ENCODE data around the gene PAX3. TPM values are rescaled to one million over a fixed set of nuclear protein-coding genes. Genes with fewer than 3 reads are reported as not detected.

The PAX3 gene
- total RNA-seq, 4 donors from 2014 or later, result 2.7 to 4.5 (median 3.6) TPM

DNA sequence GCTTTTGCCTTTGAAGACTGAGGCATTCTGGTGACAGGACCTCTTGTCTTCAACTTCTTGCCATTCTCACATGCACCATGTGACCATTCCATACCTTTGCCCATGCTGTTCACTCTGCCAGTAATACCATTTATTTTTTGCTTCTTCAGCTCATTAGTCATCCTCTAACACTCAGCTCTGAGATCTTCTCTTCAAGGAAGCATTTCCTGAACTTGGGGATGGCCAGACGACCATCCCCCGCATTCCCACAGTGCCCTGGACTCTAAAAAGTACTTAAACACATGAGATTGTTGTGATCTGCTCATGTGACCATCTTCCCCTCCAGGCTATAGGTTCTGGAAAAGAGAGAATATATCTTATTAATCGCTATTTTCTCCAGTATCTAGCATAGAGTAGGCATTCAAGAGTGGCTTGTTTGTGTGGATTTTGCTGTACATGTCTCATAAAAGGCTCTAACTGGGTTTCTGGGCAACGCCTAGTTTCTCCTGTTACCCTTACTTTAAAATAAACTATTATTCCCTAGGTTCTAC is 33.9 kb downstream of the PAX3 start:
- DNase-seq (no peak), ATAC-seq (no peak)
- TF ChIP-seq CTCF (IDR thresholded peaks at IDR 0.05 in 4 of 5, conservative IDR thresholded peaks at IDR 0.05 in 1 of 5), result no peak
- in situ Hi-C loops (cut with MboI; ENCODE audit: low sequenced_read_pairs in 4 of 4), result no loop called here
- Histone ChIP-seq H3K36me3 (no peaks in the 10 kb centered on the region), H3K4me3 (no peak overlapping the region), H3K4me1 (no peaks in the 10 kb centered on the region), H3K27me3 (no peaks in the 10 kb centered on the region), H3K9me3 (no peaks in the 10 kb centered on the region), H3K27ac (no peak overlapping the region)
- intact Hi-C loops (cut with DNase I; ENCODE audit: low total_unique reads), result no loop called here

DNA sequence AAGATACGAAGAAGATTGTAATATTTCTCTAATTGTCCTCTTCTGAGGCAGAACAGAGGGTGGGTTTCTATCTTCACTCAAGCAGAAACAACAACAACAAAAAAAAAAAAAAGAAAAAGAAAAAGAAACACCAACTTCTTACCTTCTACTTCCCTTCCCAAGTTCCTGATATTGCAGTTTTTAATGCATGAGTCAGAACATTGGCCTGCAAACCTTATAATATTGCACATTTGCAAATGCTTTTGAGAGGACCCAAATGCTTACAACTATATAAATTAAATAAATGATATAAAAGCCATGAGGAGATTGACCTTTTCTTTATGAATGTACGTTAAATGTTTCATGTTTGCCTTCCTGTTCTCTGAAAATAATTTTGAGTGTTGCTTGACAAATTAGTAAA is 37.3 kb downstream of the PAX3 start:
- no peaks in the 10 kb centered on the region for H3K27me3 ChIP-seq
- no peaks in the 10 kb centered on the region for H3K9me3 ChIP-seq
- H3K4me3 ChIP-seq, result no peak overlapping the region
- no peaks in the 10 kb centered on the region for H3K36me3 ChIP-seq
- DNase-seq (no peak), ATAC-seq (no peak)
- in situ Hi-C loops (cut with MboI; ENCODE audit: low sequenced_read_pairs in 4 of 4), result no loop called here
- intact Hi-C loops (cut with DNase I; ENCODE audit: low total_unique reads), result no loop called here
- H3K27ac ChIP-seq, result no peak overlapping the region
- H3K4me1 ChIP-seq, result no peaks in the 10 kb centered on the region
- TF ChIP-seq CTCF (IDR thresholded peaks at IDR 0.05 in 4 of 5, conservative IDR thresholded peaks at IDR 0.05 in 1 of 5) (no peak), POLR2A (IDR thresholded peaks at IDR 0.05) (no peak)

- Histone ChIP-seq H3K36me3 (no peaks in the 10 kb centered on the region), H3K4me3 (no peak overlapping the region), H3K27ac (no peak overlapping the region), H3K4me1 (no peaks in the 10 kb centered on the region), H3K27me3 (no peaks in the 10 kb centered on the region), H3K9me3 (no peaks in the 10 kb centered on the region)
- intact Hi-C loops (cut with DNase I; ENCODE audit: low total_unique reads) (no loop called here), in situ Hi-C loops (cut with MboI; ENCODE audit: low sequenced_read_pairs in 4 of 4) (no loop called here)
- TF ChIP-seq POLR2A (IDR thresholded peaks at IDR 0.05) (no peak), CTCF (IDR thresholded peaks at IDR 0.05 in 4 of 5, conservative IDR thresholded peaks at IDR 0.05 in 1 of 5) (no peak)
- no peak for DNase-seq
- no peak for ATAC-seq
Observed at GRCh38 chr2:222257645-222258044, 41.2 kb downstream of the PAX3 start.

GRCh38 chr2:222256250-222256649 is 42.5 kb downstream of the PAX3 start:
- Histone ChIP-seq H3K27me3 (no peaks in the 10 kb centered on the region), H3K9me3 (no peaks in the 10 kb centered on the region), H3K27ac (no peak overlapping the region), H3K4me1 (no peaks in the 10 kb centered on the region), H3K4me3 (no peak overlapping the region), H3K36me3 (no peaks in the 10 kb centered on the region)
- intact Hi-C loops (cut with DNase I; ENCODE audit: low total_unique reads), result no loop called here
- in situ Hi-C loops (cut with MboI; ENCODE audit: low sequenced_read_pairs in 4 of 4), result no loop called here
- ATAC-seq (no peak), DNase-seq (no peak)
- TF ChIP-seq POLR2A (IDR thresholded peaks at IDR 0.05), result no peak

DNA sequence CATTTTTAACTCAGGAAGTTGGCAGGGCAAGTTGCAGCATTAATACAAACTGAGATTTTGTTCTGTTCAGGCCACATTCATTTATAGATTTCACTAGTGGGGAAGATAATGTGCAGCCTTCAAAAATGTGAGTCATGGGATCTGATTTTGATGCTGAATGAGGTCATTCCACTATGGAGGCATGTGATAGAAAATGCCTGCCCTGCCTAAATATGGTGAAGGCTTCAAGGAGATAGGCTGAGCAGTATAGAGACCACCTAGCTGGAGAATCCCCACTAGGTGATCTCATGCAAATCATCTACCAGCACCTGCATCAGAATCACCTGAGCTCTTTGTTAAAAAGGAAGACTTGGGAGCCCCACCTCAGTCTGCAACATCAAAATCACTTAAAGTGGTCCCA is 43.7 kb downstream of the PAX3 start:
- DNase-seq (no peak), ATAC-seq (no peak)
- no peaks in the 10 kb centered on the region for H3K27me3 ChIP-seq
- H3K4me1 ChIP-seq, result no peaks in the 10 kb centered on the region
- in situ Hi-C loops (cut with MboI; ENCODE audit: low sequenced_read_pairs in 4 of 4) (no loop called here), intact Hi-C loops (cut with DNase I; ENCODE audit: low total_unique reads) (no loop called here)
- TF ChIP-seq POLR2A (IDR thresholded peaks at IDR 0.05) (no peak), CTCF (IDR thresholded peaks at IDR 0.05 in 4 of 5, conservative IDR thresholded peaks at IDR 0.05 in 1 of 5) (no peak)
- H3K4me3 ChIP-seq, result no peak overlapping the region
- H3K9me3 ChIP-seq, result no peaks in the 10 kb centered on the region
- no peak overlapping the region for H3K27ac ChIP-seq
- H3K36me3 ChIP-seq, result no peaks in the 10 kb centered on the region
